CD4-positive, alpha-beta T cell treated with Interleukin-1 beta for 1 hour (primary cell): ENCODE measurements around the gene NSG2.
"Not testable (repeated sequence)": the region's sequence is repeated elsewhere in the genome, so short reads cannot be mapped to it uniquely, and the experiment has no call there.

Experiments
- DNase-seq, 2 donors: peaks; one replicate each; pipeline ENCODE4 v3.0.0-alpha.2; 2020 to 2022

Gene NSG2

GRCh38 chr5:174063082-174063756 lies 17.7 kb downstream of the NSG2 start:
- DNase-seq = no peak

- no peak for DNase-seq
These were observed 18.7 kb downstream of the NSG2 start for GRCh38 chr5:174064171-174064570.

- DNase-seq = no peak
These were observed 20.2 kb downstream of the NSG2 start for GRCh38 chr5:174065528-174066197.

- DNase-seq = no peak
These were observed 22.0 kb downstream of the NSG2 start for GRCh38 chr5:174067499-174067898.

GRCh38 chr5:174071484-174071883 lies 26.0 kb downstream of the NSG2 start:
- no peak for DNase-seq

- DNase-seq = no peak
These were observed 27.7 kb downstream of the NSG2 start for GRCh38 chr5:174073122-174073660.

GRCh38 chr5:174074369-174074768 lies 28.9 kb downstream of the NSG2 start:
- no peak for DNase-seq

- DNase-seq = no peak
These were observed 32.9 kb downstream of the NSG2 start for GRCh38 chr5:174078416-174078815.

GRCh38 chr5:174082286-174082685 lies 36.8 kb downstream of the NSG2 start:
- DNase-seq = no peak

- DNase-seq = no peak
These were observed 37.7 kb downstream of the NSG2 start for GRCh38 chr5:174083056-174083827.

- no peak for DNase-seq
These were observed 39.2 kb downstream of the NSG2 start for GRCh38 chr5:174084691-174085154.

- no peak for DNase-seq
These were observed 41.2 kb downstream of the NSG2 start for GRCh38 chr5:174086751-174087150.

GRCh38 chr5:174087783-174088182 lies 42.3 kb downstream of the NSG2 start:
- no peak for DNase-seq

- no peak for DNase-seq
These were observed 44.6 kb downstream of the NSG2 start for GRCh38 chr5:174090129-174090528.

- no peak for DNase-seq
These were observed 47.6 kb downstream of the NSG2 start for GRCh38 chr5:174093123-174093522.

- no peak for DNase-seq
These were observed 49.5 kb downstream of the NSG2 start for GRCh38 chr5:174094857-174095606.

- no peak for DNase-seq
These were observed 51.1 kb downstream of the NSG2 start for GRCh38 chr5:174096619-174097018.

- no peak for DNase-seq
These were observed 52.1 kb downstream of the NSG2 start for GRCh38 chr5:174097486-174098185.

GRCh38 chr5:174098694-174099093 lies 53.2 kb downstream of the NSG2 start:
- no peak for DNase-seq

- DNase-seq = no peak
These were observed 55.0 kb downstream of the NSG2 start for GRCh38 chr5:174100490-174100889.

- DNase-seq = no peak
These were observed 55.8 kb downstream of the NSG2 start for GRCh38 chr5:174101195-174101730.

- DNase-seq = not testable (repeated sequence)
These were observed 57.1 kb downstream of the NSG2 start for GRCh38 chr5:174102574-174102973.
